Fibroblast of lung (primary cell): ENCODE results near the gene GAK. TPM values are rescaled to one million over a fixed set of nuclear protein-coding genes. Genes with fewer than 3 reads are reported as not detected.

Experiments
- DNase-seq, 2 donors: peaks; one replicate each; pipeline versions ENCODE4 v3.0.0 to v3.0.0-alpha.2; 2010; ENCODE audit warnings: low read depth in 2 of 2
- H2AFZ ChIP-seq: 2 replicates; pipeline ENCODE4 v1.5.1; 2012; ENCODE audit warnings: low read length, control low read depth, inconsistent platforms
- H3K27ac ChIP-seq: 2 replicates; pipeline ENCODE4 v1.5.1; 2011; ENCODE audit warnings: low read length, control low read depth; ENCODE audit not compliant: insufficient read depth
- H3K27me3 ChIP-seq: 2 replicates; pipeline ENCODE4 v1.5.1; 2011; ENCODE audit warnings: mild to moderate bottlenecking, low read length; ENCODE audit not compliant: control insufficient read depth, insufficient read depth
- H3K36me3 ChIP-seq: 2 replicates; pipeline ENCODE4 v1.5.1; 2011; ENCODE audit warnings: low read length; ENCODE audit not compliant: control insufficient read depth, insufficient read depth
- H3K4me1 ChIP-seq: 2 replicates; pipeline ENCODE4 v1.5.1; 2011; ENCODE audit warnings: low read length; ENCODE audit not compliant: control insufficient read depth, insufficient read depth; ENCODE audit errors: extremely low read depth
- H3K4me2 ChIP-seq: 2 replicates; pipeline ENCODE4 v1.5.1; 2011; ENCODE audit warnings: low read length, control low read depth; ENCODE audit not compliant: insufficient read depth; ENCODE audit errors: extremely low read depth
- H3K4me3 ChIP-seq, 4 experiments: fragments of 200-600 bp in 1 of 4; sonication (generic) in 1 of 4; replicated peaks in 1 of 4; 2 replicates each; pipeline ENCODE4 v1.5.1; 2011 to 2016; ENCODE audit warnings: low read length in 4 of 4, low read depth in 3 of 4, mild to moderate bottlenecking in 3 of 4, control low read depth in 2 of 4, inconsistent platforms in 1 of 4, mixed read lengths in 1 of 4; ENCODE audit not compliant: insufficient read depth in 1 of 4; ENCODE audit errors: control extremely low read depth in 1 of 4
- H3K79me2 ChIP-seq: 2 replicates; pipeline ENCODE4 v1.5.1; 2012; ENCODE audit warnings: mild to moderate bottlenecking, low read length, inconsistent platforms; ENCODE audit not compliant: control insufficient read depth, insufficient read depth
- H3K9ac ChIP-seq: 2 replicates; pipeline ENCODE4 v1.5.1; 2011; ENCODE audit warnings: mild to moderate bottlenecking, low read length, control low read depth; ENCODE audit not compliant: insufficient read depth
- H3K9me3 ChIP-seq: 2 replicates; pipeline ENCODE4 v1.5.1; 2012; ENCODE audit warnings: low read depth, low read length; ENCODE audit not compliant: control insufficient read depth, insufficient read depth
- H4K20me1 ChIP-seq: 2 replicates; pipeline ENCODE4 v1.5.1; 2011; ENCODE audit warnings: low read length; ENCODE audit not compliant: control insufficient read depth, insufficient read depth; ENCODE audit errors: extremely low read depth
- EZH2 ChIP-seq: IDR thresholded peaks from 2 replicates; pipeline ENCODE4 v1.5.1; 2012; ENCODE audit warnings: low read length, control low read depth, mild to moderate bottlenecking; ENCODE audit errors: missing control alignments
- polyA plus RNA-seq, 2 donors: library from polyadenylated mRNA; depleted of rRNA in 1 of 2; stranded (reverse) in 1 of 2; unstranded in 1 of 2; fragments of >200 nt; gene quantifications; 2 replicates each; pipeline ENCODE4 v1.2.1, GENCODE V29; 2011 to 2012; ENCODE audit warnings: missing spikeins in 1 of 2
- total RNA-seq: library from RNA; depleted of rRNA; stranded (reverse); fragments of >200 nt; gene quantifications from 2 replicates; pipeline ENCODE4 v1.2.1, GENCODE V29; 2014
- TF ChIP-seq, protein P1 (sequence below), 2 donors: IDR thresholded peaks in 1 of 2; conservative IDR thresholded peaks in 1 of 2; 1 replicate in 1 of 2; 2 replicates in 1 of 2; pipeline ENCODE4 v1.5.1; 2011 to 2012; ENCODE audit warnings: low read length in 2 of 2, control low read depth in 1 of 2, inconsistent platforms in 1 of 2, low read depth in 1 of 2, mild to moderate bottlenecking in 1 of 2

Gene GAK
- total and polyA plus RNA-seq, 2 donors (not counting 1 experiment from before 2014, with no cell fraction given): 10.1 to 48.2 TPM

DNA sequence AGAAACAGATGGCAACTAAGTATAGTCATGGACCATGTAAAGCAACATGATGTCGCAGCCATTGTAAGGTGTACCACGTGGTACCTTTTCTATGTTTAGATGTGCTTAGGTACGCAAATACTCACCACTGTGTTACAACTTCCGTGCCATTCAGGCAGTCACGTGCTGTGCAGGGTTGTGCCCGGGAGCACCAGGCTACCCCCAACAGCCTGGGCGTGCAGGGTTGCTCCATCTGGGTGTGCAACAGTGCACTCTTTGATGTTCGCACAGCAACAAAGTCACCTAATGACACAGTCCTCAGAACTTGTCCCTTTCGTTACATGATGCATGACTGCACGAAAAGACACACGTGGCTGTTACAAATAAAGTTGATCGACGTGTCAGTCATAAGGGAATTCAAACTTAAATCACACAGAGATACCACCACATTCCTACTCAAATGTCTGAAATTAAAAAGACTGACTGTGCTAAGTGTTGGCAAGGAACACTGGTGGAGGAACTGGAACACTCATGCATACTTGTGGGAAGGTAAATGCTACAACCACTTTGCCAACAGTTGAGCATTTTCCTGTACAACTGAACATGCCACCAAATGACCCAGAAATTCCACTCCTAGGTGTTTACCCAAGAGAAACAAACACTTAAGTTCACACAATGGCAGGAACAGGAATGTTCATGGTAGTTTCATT lies 130.5 kb downstream of the GAK start:
- no peaks in the 10 kb centered on the region for H3K9me3 ChIP-seq
- no peaks in the 10 kb centered on the region for H3K4me1 ChIP-seq
- no peaks in the 10 kb centered on the region for H3K79me2 ChIP-seq
- peaks cover 9% of the 10 kb centered on the region for H3K27me3 ChIP-seq
- no peak overlapping the region for H3K4me3 ChIP-seq
- H3K36me3 ChIP-seq: no peaks in the 10 kb centered on the region
- H2AFZ ChIP-seq: no peak overlapping the region
- no peak for DNase-seq
- H3K9ac ChIP-seq: no peak overlapping the region
- TF ChIP-seq, protein P1, sequence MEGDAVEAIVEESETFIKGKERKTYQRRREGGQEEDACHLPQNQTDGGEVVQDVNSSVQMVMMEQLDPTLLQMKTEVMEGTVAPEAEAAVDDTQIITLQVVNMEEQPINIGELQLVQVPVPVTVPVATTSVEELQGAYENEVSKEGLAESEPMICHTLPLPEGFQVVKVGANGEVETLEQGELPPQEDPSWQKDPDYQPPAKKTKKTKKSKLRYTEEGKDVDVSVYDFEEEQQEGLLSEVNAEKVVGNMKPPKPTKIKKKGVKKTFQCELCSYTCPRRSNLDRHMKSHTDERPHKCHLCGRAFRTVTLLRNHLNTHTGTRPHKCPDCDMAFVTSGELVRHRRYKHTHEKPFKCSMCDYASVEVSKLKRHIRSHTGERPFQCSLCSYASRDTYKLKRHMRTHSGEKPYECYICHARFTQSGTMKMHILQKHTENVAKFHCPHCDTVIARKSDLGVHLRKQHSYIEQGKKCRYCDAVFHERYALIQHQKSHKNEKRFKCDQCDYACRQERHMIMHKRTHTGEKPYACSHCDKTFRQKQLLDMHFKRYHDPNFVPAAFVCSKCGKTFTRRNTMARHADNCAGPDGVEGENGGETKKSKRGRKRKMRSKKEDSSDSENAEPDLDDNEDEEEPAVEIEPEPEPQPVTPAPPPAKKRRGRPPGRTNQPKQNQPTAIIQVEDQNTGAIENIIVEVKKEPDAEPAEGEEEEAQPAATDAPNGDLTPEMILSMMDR (conservative IDR thresholded peaks at IDR 0.05 in 1 of 2, IDR thresholded peaks at IDR 0.05 in 1 of 2; ENCODE audit: low read depth in 1 of 2, low read length in 2 of 2): no peak
- no peak for TF ChIP-seq EZH2
- no peak overlapping the region for H3K27ac ChIP-seq
- H4K20me1 ChIP-seq: no peaks in the 10 kb centered on the region
- H3K4me2 ChIP-seq: no peak overlapping the region

Other genes with a start within 250 kb of the GAK start
- gene SLC49A3, start 243.2 kb downstream of the GAK start, total RNA-seq: 3.9 and 5.1 TPM in 2 replicates
- 0.42 and 0.62 TPM in 2 replicates for gene SLC49A3, start 243.2 kb downstream of the GAK start, polyA plus RNA-seq
- 27.1 and 30.0 TPM in 2 replicates for gene PCGF3, start 226.5 kb downstream of the GAK start, total RNA-seq
- 24.8 and 25.6 TPM in 2 replicates for gene PCGF3, start 226.5 kb downstream of the GAK start, polyA plus RNA-seq
- 0.66 TPM in 1 of 2 replicates, not detected in the other for gene CPLX1, start 106.2 kb downstream of the GAK start, total RNA-seq
- 0.03 and 0.09 TPM in 2 replicates for gene CPLX1, start 106.2 kb downstream of the GAK start, polyA plus RNA-seq
- 10.3 and 16.3 TPM in 2 replicates for gene TMEM175, start 144 bp upstream of the GAK start, total RNA-seq
- gene TMEM175, start 144 bp upstream of the GAK start, polyA plus RNA-seq: 23.9 and 29.2 TPM in 2 replicates
- gene DGKQ, start 41.3 kb upstream of the GAK start, total RNA-seq: 11.0 and 13.2 TPM in 2 replicates
- gene DGKQ, start 41.3 kb upstream of the GAK start, polyA plus RNA-seq: 2.1 and 3.0 TPM in 2 replicates
- 10.3 and 11.1 TPM in 2 replicates for gene IDUA, start 54.7 kb upstream of the GAK start, total RNA-seq
- 2.1 and 3.1 TPM in 2 replicates for gene IDUA, start 54.7 kb upstream of the GAK start, polyA plus RNA-seq
- gene SLC26A1, start 61.1 kb upstream of the GAK start, total RNA-seq: 0.26 and 0.33 TPM in 2 replicates
- gene SLC26A1, start 61.1 kb upstream of the GAK start, polyA plus RNA-seq: 0.05 and 0.07 TPM in 2 replicates
- gene FGFRL1, start 79.3 kb upstream of the GAK start, total RNA-seq: 5.6 and 6.1 TPM in 2 replicates
- 10.0 and 21.2 TPM in 2 replicates for gene FGFRL1, start 79.3 kb upstream of the GAK start, polyA plus RNA-seq
- 0.66 and 2.6 TPM in 2 replicates for gene RNF212, start 181.2 kb upstream of the GAK start, total RNA-seq
- 1.2 and 1.6 TPM in 2 replicates for gene RNF212, start 181.2 kb upstream of the GAK start, polyA plus RNA-seq
- gene SPON2, start 240.3 kb upstream of the GAK start, total RNA-seq: 261 and 367 TPM in 2 replicates
- gene SPON2, start 240.3 kb upstream of the GAK start, polyA plus RNA-seq: 179 and 189 TPM in 2 replicates